Activated T-cell treated with anti-CD3 and anti-CD28 coated beads, Interleukin-2, amount 50 U/mL, for 24 hours (primary cell): ENCODE data around the gene RHD.
"Not testable (repeated sequence)": the region's sequence is repeated elsewhere in the genome, so short reads cannot be mapped to it uniquely, and the experiment has no call there.

Experiments used
- DNase-seq: peaks from one replicate; pipeline ENCODE4 v3.0.0-alpha.2; 2020
- H3K27ac Mint-ChIP-seq: 2 replicates; pipeline ENCODE4 v1.8.0; 2020; ENCODE audit warnings: mild to moderate bottlenecking, mixed read lengths
- H3K27me3 Mint-ChIP-seq: 2 replicates; pipeline ENCODE4 v1.8.0; 2020; ENCODE audit warnings: mixed read lengths
- H3K36me3 Mint-ChIP-seq: 2 replicates; pipeline ENCODE4 v1.8.0; 2020; ENCODE audit warnings: low read depth, mixed read lengths
- H3K4me1 Mint-ChIP-seq: 2 replicates; pipeline ENCODE4 v1.8.0; 2020; ENCODE audit warnings: low read depth, mixed read lengths
- H3K4me3 Mint-ChIP-seq: 2 replicates; pipeline ENCODE4 v1.8.0; 2020; ENCODE audit warnings: mild to moderate bottlenecking, moderate library complexity, mixed read lengths
- H3K9me3 Mint-ChIP-seq: 2 replicates; pipeline ENCODE4 v1.8.0; 2020; ENCODE audit warnings: mixed read lengths

Gene RHD

GRCh38 chr1:25277295-25277694 lies 5.0 kb downstream of the RHD start:
- DNase-seq, H3K9me3 Mint-ChIP-seq, H3K4me1 Mint-ChIP-seq, H3K4me3 Mint-ChIP-seq, H3K27me3 Mint-ChIP-seq, H3K36me3 Mint-ChIP-seq, H3K27ac Mint-ChIP-seq: not testable (repeated sequence)

GRCh38 chr1:25278358-25278757 lies 6.0 kb downstream of the RHD start:
- H3K27me3 Mint-ChIP-seq, H3K4me1 Mint-ChIP-seq, H3K36me3 Mint-ChIP-seq, H3K4me3 Mint-ChIP-seq, H3K27ac Mint-ChIP-seq, H3K9me3 Mint-ChIP-seq, DNase-seq: not testable (repeated sequence)

GRCh38 chr1:25278790-25279189 lies 6.5 kb downstream of the RHD start:
- not testable (repeated sequence) for H3K4me1 Mint-ChIP-seq, H3K9me3 Mint-ChIP-seq, H3K27ac Mint-ChIP-seq, H3K36me3 Mint-ChIP-seq, DNase-seq, H3K27me3 Mint-ChIP-seq, H3K4me3 Mint-ChIP-seq

- not testable (repeated sequence) for H3K27ac Mint-ChIP-seq, H3K4me3 Mint-ChIP-seq, H3K36me3 Mint-ChIP-seq, DNase-seq, H3K4me1 Mint-ChIP-seq, H3K27me3 Mint-ChIP-seq, H3K9me3 Mint-ChIP-seq
Observed at GRCh38 chr1:25279693-25280111, 7.4 kb downstream of the RHD start.

GRCh38 chr1:25285862-25286261 lies 13.6 kb downstream of the RHD start:
- not testable (repeated sequence) for H3K9me3 Mint-ChIP-seq, H3K36me3 Mint-ChIP-seq, DNase-seq, H3K4me1 Mint-ChIP-seq, H3K27ac Mint-ChIP-seq, H3K27me3 Mint-ChIP-seq, H3K4me3 Mint-ChIP-seq

- H3K9me3 Mint-ChIP-seq, H3K27ac Mint-ChIP-seq, H3K4me1 Mint-ChIP-seq, H3K4me3 Mint-ChIP-seq, H3K27me3 Mint-ChIP-seq, H3K36me3 Mint-ChIP-seq, DNase-seq: not testable (repeated sequence)
Observed at GRCh38 chr1:25287164-25287563, 14.9 kb downstream of the RHD start.

- not testable (repeated sequence) for H3K4me3 Mint-ChIP-seq, DNase-seq, H3K27ac Mint-ChIP-seq, H3K9me3 Mint-ChIP-seq, H3K27me3 Mint-ChIP-seq, H3K4me1 Mint-ChIP-seq, H3K36me3 Mint-ChIP-seq
Observed at GRCh38 chr1:25288573-25289101, 16.3 kb downstream of the RHD start.

GRCh38 chr1:25290043-25290442 lies 17.7 kb downstream of the RHD start:
- not testable (repeated sequence) for H3K27ac Mint-ChIP-seq, H3K9me3 Mint-ChIP-seq, DNase-seq, H3K4me1 Mint-ChIP-seq, H3K36me3 Mint-ChIP-seq, H3K27me3 Mint-ChIP-seq, H3K4me3 Mint-ChIP-seq

- H3K27me3 Mint-ChIP-seq: not testable (repeated sequence)
Observed at GRCh38 chr1:25293426-25293825, 21.1 kb downstream of the RHD start.

GRCh38 chr1:25294889-25295826 lies 22.8 kb downstream of the RHD start:
- DNase-seq, H3K27ac Mint-ChIP-seq, H3K4me3 Mint-ChIP-seq, H3K36me3 Mint-ChIP-seq, H3K4me1 Mint-ChIP-seq, H3K9me3 Mint-ChIP-seq, H3K27me3 Mint-ChIP-seq: not testable (repeated sequence)

More at GRCh38 chr1:25293426-25293825, 21.1 kb downstream of the RHD start:
- not testable (repeated sequence) for H3K9me3 Mint-ChIP-seq, H3K4me3 Mint-ChIP-seq, H3K27ac Mint-ChIP-seq, H3K4me1 Mint-ChIP-seq, H3K36me3 Mint-ChIP-seq, DNase-seq

- not testable (repeated sequence) for H3K9me3 Mint-ChIP-seq, DNase-seq, H3K36me3 Mint-ChIP-seq, H3K27me3 Mint-ChIP-seq, H3K4me3 Mint-ChIP-seq, H3K27ac Mint-ChIP-seq, H3K4me1 Mint-ChIP-seq
Observed at GRCh38 chr1:25296501-25296900, 24.2 kb downstream of the RHD start.

GRCh38 chr1:25300729-25301128 lies 28.4 kb downstream of the RHD start:
- H3K27ac Mint-ChIP-seq, H3K27me3 Mint-ChIP-seq, H3K4me1 Mint-ChIP-seq, H3K9me3 Mint-ChIP-seq, H3K4me3 Mint-ChIP-seq, DNase-seq: not testable (repeated sequence)
- peaks cover 15% of the 10 kb centered on the region for H3K36me3 Mint-ChIP-seq

GRCh38 chr1:25302330-25302729 lies 30.0 kb downstream of the RHD start:
- H3K4me3 Mint-ChIP-seq, H3K27ac Mint-ChIP-seq, H3K27me3 Mint-ChIP-seq, H3K4me1 Mint-ChIP-seq, DNase-seq, H3K9me3 Mint-ChIP-seq: not testable (repeated sequence)
- peaks cover 23% of the 10 kb centered on the region for H3K36me3 Mint-ChIP-seq

- not testable (repeated sequence) for DNase-seq, H3K27ac Mint-ChIP-seq, H3K4me1 Mint-ChIP-seq, H3K27me3 Mint-ChIP-seq, H3K4me3 Mint-ChIP-seq, H3K9me3 Mint-ChIP-seq
- H3K36me3 Mint-ChIP-seq: peaks cover 26% of the 10 kb centered on the region
Observed at GRCh38 chr1:25304936-25305335, 32.6 kb downstream of the RHD start.

- H3K9me3 Mint-ChIP-seq, H3K4me3 Mint-ChIP-seq, H3K27me3 Mint-ChIP-seq, DNase-seq, H3K27ac Mint-ChIP-seq, H3K4me1 Mint-ChIP-seq: not testable (repeated sequence)
- peaks cover 37% of the 10 kb centered on the region for H3K36me3 Mint-ChIP-seq
Observed at GRCh38 chr1:25308168-25308567, 35.9 kb downstream of the RHD start.
